ENCODE data around the gene ADAMTS20.

DNA sequence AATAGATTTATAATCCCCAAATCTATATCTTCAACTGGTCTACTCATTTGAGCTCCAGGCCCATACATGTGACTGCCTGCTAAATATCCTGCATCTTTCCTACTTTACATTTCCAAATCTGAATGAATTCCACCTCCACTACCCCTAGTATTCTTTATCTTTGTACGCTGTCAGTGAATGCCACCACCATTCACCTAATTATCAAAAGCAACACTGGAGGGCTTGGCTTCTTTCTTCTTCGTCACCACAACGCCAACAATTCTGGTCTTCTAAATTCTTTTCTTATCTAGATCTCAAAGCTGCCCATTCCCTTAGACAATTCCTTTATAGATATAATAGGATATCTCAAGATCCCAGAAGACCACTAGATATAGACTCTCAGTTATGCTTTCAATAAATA, 47.1 kb upstream of the ADAMTS20 start:
- TF ChIP-seq CTCF (IDR thresholded peaks at IDR 0.05; ENCODE audit: borderline replicate concordance, extremely low read depth, low read length, poor library complexity, severe bottlenecking) (no peak), EZH2 (IDR thresholded peaks at IDR 0.05; ENCODE audit: borderline replicate concordance, low read depth, low read length, severe bottlenecking) (no peak)
